Peyer's patch (tissue), 4 donors: ENCODE results near the gene PIK3R5. TPM values are rescaled to one million over a fixed set of nuclear protein-coding genes. Genes with fewer than 3 reads are reported as not detected.

Experiments
- DNase-seq, 3 donors: peaks; one replicate each; pipeline ENCODE4 v3.0.0-alpha.2; 2017 to 2019
- H3K27ac ChIP-seq, 4 donors: fragments of 200-600 bp; sonication (generic); one replicate each; pipeline ENCODE4 v1.5.1; 2016 to 2019
- H3K27me3 ChIP-seq, 2 donors: fragments of 200-600 bp; sonication (generic); one replicate each; pipeline ENCODE4 v1.5.1; 2019
- H3K36me3 ChIP-seq, 3 donors: fragments of 200-600 bp; sonication (generic); one replicate each; pipeline ENCODE4 v1.5.1; 2016 to 2019
- H3K4me1 ChIP-seq, 4 donors: fragments of 200-600 bp; sonication (generic); one replicate each; pipeline ENCODE4 v1.5.1; 2016 to 2019
- H3K4me3 ChIP-seq, 4 donors: fragments of 200-600 bp; sonication (generic); 1 replicate in 3 of 4; 2 replicates in 1 of 4; pipeline ENCODE4 v1.5.1; 2016 to 2019; ENCODE audit warnings: mild to moderate bottlenecking in 1 of 4
- H3K9me3 ChIP-seq, 4 donors: fragments of 200-600 bp; sonication (generic); one replicate each; pipeline ENCODE4 v1.5.1; 2016 to 2019; ENCODE audit warnings: mild to moderate bottlenecking in 1 of 4
- CTCF ChIP-seq, 6 experiments: fragments of 450-650 bp in 4 of 6; fragments of 200-600 bp in 2 of 6; sonication (generic) in 1 of 6; IDR thresholded peaks; one replicate each; pipeline ENCODE4 v1.5.1; 2017 to 2019; ENCODE audit warnings: antibody characterized with exemption in 6 of 6, mild to moderate bottlenecking in 3 of 6, moderate library complexity in 1 of 6
- POLR2A ChIP-seq, 2 donors: fragments of 450-650 bp; IDR thresholded peaks; one replicate each; pipeline ENCODE4 v1.5.1; 2017; ENCODE audit warnings: antibody characterized with exemption in 2 of 2, mild to moderate bottlenecking in 2 of 2, moderate library complexity in 2 of 2
- total RNA-seq, 4 donors: library from RNA; depleted of rRNA; stranded (reverse); fragments of >200 nt; gene quantifications; one replicate each; pipeline ENCODE4 v1.1.0, GENCODE V29; 2016

PIK3R5 gene
- total RNA-seq, 4 donors from 2014 or later: 6.3 to 74.3 (median 10.3) TPM

GRCh38 chr17:8921147-8921546, 44.4 kb downstream of the PIK3R5 start:
- no peak for TF ChIP-seq CTCF (IDR thresholded peaks at IDR 0.05)
- TF ChIP-seq POLR2A (IDR thresholded peaks at IDR 0.05): no peak

GRCh38 chr17:8918807-8919465, 46.6 kb downstream of the PIK3R5 start:
- Histone ChIP-seq H3K9me3 (peaks cover 0 to 5% (median 0%) of the 10 kb centered on the region in 4 donors), H3K4me3 (no peak overlapping the region), H3K4me1 (no peaks in the 10 kb centered on the region), H3K27ac (no peak overlapping the region), H3K27me3 (no peaks in the 10 kb centered on the region), H3K36me3 (no peaks in the 10 kb centered on the region)
- no peak for DNase-seq
- no peak for TF ChIP-seq POLR2A (IDR thresholded peaks at IDR 0.05)
- TF ChIP-seq CTCF (IDR thresholded peaks at IDR 0.05): no peak

More at GRCh38 chr17:8921147-8921546, 44.4 kb downstream of the PIK3R5 start:
- H3K27me3 ChIP-seq: no peaks in the 10 kb centered on the region
- no peak overlapping the region for H3K4me3 ChIP-seq
- H3K27ac ChIP-seq: no peak overlapping the region
- H3K9me3 ChIP-seq: peaks cover 0 to 5% (median 0%) of the 10 kb centered on the region in 4 donors
- no peaks in the 10 kb centered on the region for H3K36me3 ChIP-seq
- no peak for DNase-seq
- no peaks in the 10 kb centered on the region for H3K4me1 ChIP-seq

- peak overlapping the region in 2 of 4 donors; percentile 22 to 46 for H3K27ac ChIP-seq
- no peak overlapping the region for H3K4me3 ChIP-seq
- no peak for DNase-seq
- H3K27me3 ChIP-seq: no peaks in the 10 kb centered on the region
- peaks cover 0 to 4% (median 0%) of the 10 kb centered on the region in 4 donors for H3K4me1 ChIP-seq
- H3K36me3 ChIP-seq: no peaks in the 10 kb centered on the region
- no peak for TF ChIP-seq POLR2A (IDR thresholded peaks at IDR 0.05)
- TF ChIP-seq CTCF (IDR thresholded peaks at IDR 0.05): no peak
- H3K9me3 ChIP-seq: peaks cover 0 to 5% (median 0%) of the 10 kb centered on the region in 4 donors
Measured at GRCh38 chr17:8916466-8916865, 49.0 kb downstream of the PIK3R5 start.

GRCh38 chr17:8914554-8914953, 51.0 kb downstream of the PIK3R5 start:
- TF ChIP-seq CTCF (IDR thresholded peaks at IDR 0.05) (no peak), POLR2A (IDR thresholded peaks at IDR 0.05) (no peak)

GRCh38 chr17:8913879-8914278, 51.6 kb downstream of the PIK3R5 start:
- H3K4me3 ChIP-seq: no peak overlapping the region

More at GRCh38 chr17:8914554-8914953, 51.0 kb downstream of the PIK3R5 start:
- H3K9me3 ChIP-seq: peaks cover 0 to 5% (median 0%) of the 10 kb centered on the region in 4 donors
- H3K27me3 ChIP-seq: no peaks in the 10 kb centered on the region
- H3K4me3 ChIP-seq: no peak overlapping the region
- H3K27ac ChIP-seq: no peak overlapping the region
- DNase-seq: no peak
- H3K4me1 ChIP-seq: peaks cover 0 to 4% (median 0%) of the 10 kb centered on the region in 4 donors
- H3K36me3 ChIP-seq: no peaks in the 10 kb centered on the region

More at GRCh38 chr17:8913879-8914278, 51.6 kb downstream of the PIK3R5 start:
- Histone ChIP-seq H3K27me3 (no peaks in the 10 kb centered on the region), H3K4me1 (peaks cover 0 to 4% (median 0%) of the 10 kb centered on the region in 4 donors), H3K27ac (no peak overlapping the region), H3K9me3 (peaks cover 0 to 5% (median 0%) of the 10 kb centered on the region in 4 donors), H3K36me3 (no peaks in the 10 kb centered on the region)
- TF ChIP-seq CTCF (IDR thresholded peaks at IDR 0.05) (no peak), POLR2A (IDR thresholded peaks at IDR 0.05) (no peak)
- DNase-seq: no peak
